ENCODE measurements around the gene STXBP6.
A peak's percentile ranks its signal among the peaks of the same experiment; 100 is the strongest.

STXBP6 gene

GRCh38 chr14:24818058-24818822 is 231.7 kb downstream of the STXBP6 start:
- Histone ChIP-seq H3K4me3 (no peak overlapping the region), H3K36me3 (no peaks in the 10 kb centered on the region), H3K27me3 (no peaks in the 10 kb centered on the region), H3K9me3 (no peaks in the 10 kb centered on the region), H3K4me1 (peaks cover 0 to 11% (median 0%) of the 10 kb centered on the region in 4 donors), H3K27ac (no peak overlapping the region)
- no peak for TF ChIP-seq CTCF (IDR thresholded peaks at IDR 0.05)
- DNase-seq = no peak
- intact Hi-C loops (cut with DNase I; ENCODE audit: low total_unique reads) = loop anchor here (10.0 kb wide), 1 partner anchor 317 kb away; no protein-coding TSS in a partner anchor

GRCh38 chr14:24817212-24818057 is 232.5 kb downstream of the STXBP6 start:
- H3K36me3 ChIP-seq = no peaks in the 10 kb centered on the region
- no peaks in the 10 kb centered on the region for H3K9me3 ChIP-seq
- intact Hi-C loops (cut with DNase I; ENCODE audit: low total_unique reads) = loop anchor here (10.0 kb wide), 1 partner anchor 317 kb away; no protein-coding TSS in a partner anchor
- H3K27ac ChIP-seq = no peak overlapping the region
- H3K4me3 ChIP-seq = no peak overlapping the region
- no peaks in the 10 kb centered on the region for H3K27me3 ChIP-seq
- peaks cover 0 to 11% (median 0%) of the 10 kb centered on the region in 4 donors for H3K4me1 ChIP-seq
- no peak for DNase-seq
- TF ChIP-seq CTCF (IDR thresholded peaks at IDR 0.05) = peak in 1 of 2 experiments; percentile 28

GRCh38 chr14:24816929-24817211 is 233.1 kb downstream of the STXBP6 start:
- no peak overlapping the region for H3K4me3 ChIP-seq
- intact Hi-C loops (cut with DNase I; ENCODE audit: low total_unique reads) = loop anchor here (10.0 kb wide), 1 partner anchor 318 kb away; no protein-coding TSS in a partner anchor
- no peak for TF ChIP-seq CTCF (IDR thresholded peaks at IDR 0.05)
- DNase-seq = no peak
- no peaks in the 10 kb centered on the region for H3K27me3 ChIP-seq
- H3K36me3 ChIP-seq = no peaks in the 10 kb centered on the region
- H3K27ac ChIP-seq = no peak overlapping the region
- peaks cover 0 to 11% (median 0%) of the 10 kb centered on the region in 4 donors for H3K4me1 ChIP-seq
- H3K9me3 ChIP-seq = no peaks in the 10 kb centered on the region

- intact Hi-C loops (cut with DNase I; ENCODE audit: low total_unique reads) = loop anchor here (10.0 kb wide), 1 partner anchor 319 kb away; no protein-coding TSS in a partner anchor
- Histone ChIP-seq H3K27ac (no peak overlapping the region), H3K9me3 (no peaks in the 10 kb centered on the region), H3K4me3 (no peak overlapping the region), H3K36me3 (no peaks in the 10 kb centered on the region), H3K27me3 (no peaks in the 10 kb centered on the region), H3K4me1 (peaks cover 0 to 11% (median 0%) of the 10 kb centered on the region in 4 donors)
- no peak for DNase-seq
- TF ChIP-seq CTCF (IDR thresholded peaks at IDR 0.05) = no peak
These were observed 233.7 kb downstream of the STXBP6 start for GRCh38 chr14:24816011-24816928.

- H3K27me3 ChIP-seq = no peaks in the 10 kb centered on the region
- no peak overlapping the region for H3K27ac ChIP-seq
- peaks cover 0 to 11% (median 0%) of the 10 kb centered on the region in 4 donors for H3K4me1 ChIP-seq
- intact Hi-C loops (cut with DNase I; ENCODE audit: low total_unique reads) = loop anchor here (10.0 kb wide), 1 partner anchor 319 kb away; no protein-coding TSS in a partner anchor
- H3K36me3 ChIP-seq = no peaks in the 10 kb centered on the region
- no peak for TF ChIP-seq CTCF (IDR thresholded peaks at IDR 0.05)
- no peak for DNase-seq
- no peaks in the 10 kb centered on the region for H3K9me3 ChIP-seq
- no peak overlapping the region for H3K4me3 ChIP-seq
These were observed 234.4 kb downstream of the STXBP6 start for GRCh38 chr14:24815543-24815942.
